HG03066 (cell line): Measurements from ENCODE around the gene SUPT3H.

Experiments
- ATAC-seq: cut with Tn5 transposase; IDR thresholded peaks from one replicate; pipeline ENCODE4 v1.9.1; 2021; ENCODE audit warnings: low read depth; ENCODE audit not compliant: unreplicated experiment

SUPT3H gene

DNA sequence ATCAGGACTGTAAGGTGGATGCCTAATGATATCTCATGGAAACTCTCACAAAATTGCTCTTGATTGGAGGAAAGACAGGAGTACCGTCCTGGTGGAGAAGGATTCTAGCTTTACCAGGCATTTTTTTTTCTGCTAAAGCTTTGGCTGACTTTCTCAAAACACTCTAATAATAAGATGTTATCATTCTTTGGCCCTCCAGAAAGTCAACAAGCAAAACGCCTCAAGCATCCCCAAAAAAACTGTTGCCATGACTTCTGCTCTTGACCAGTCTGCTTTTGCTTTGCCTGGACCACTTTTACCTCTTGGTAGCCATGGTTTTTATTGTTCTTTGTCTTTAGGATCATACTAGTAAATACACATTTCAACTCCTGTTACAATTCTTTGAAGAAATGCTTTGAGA is 105.1 kb downstream of the SUPT3H start:
- ATAC-seq, result no peak

DNA sequence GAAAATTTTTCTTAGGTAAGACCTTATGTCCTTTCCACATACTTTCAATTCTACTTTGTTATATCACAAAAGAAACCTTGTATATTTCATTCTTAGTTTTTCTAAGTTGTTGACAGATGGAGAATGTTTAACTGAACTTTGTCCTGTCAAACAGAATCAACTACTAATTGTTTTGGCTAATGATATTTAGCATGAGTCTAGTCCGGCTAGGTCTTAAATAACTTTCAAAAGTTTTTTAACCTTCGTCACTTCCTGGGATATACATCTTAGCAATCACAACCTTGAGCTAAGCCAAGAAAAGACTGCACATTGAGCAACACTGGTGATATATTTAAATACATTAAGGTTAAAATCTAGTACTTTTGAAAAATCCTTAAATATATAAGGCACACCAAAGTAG is 112.5 kb downstream of the SUPT3H start:
- ATAC-seq, result no peak

DNA sequence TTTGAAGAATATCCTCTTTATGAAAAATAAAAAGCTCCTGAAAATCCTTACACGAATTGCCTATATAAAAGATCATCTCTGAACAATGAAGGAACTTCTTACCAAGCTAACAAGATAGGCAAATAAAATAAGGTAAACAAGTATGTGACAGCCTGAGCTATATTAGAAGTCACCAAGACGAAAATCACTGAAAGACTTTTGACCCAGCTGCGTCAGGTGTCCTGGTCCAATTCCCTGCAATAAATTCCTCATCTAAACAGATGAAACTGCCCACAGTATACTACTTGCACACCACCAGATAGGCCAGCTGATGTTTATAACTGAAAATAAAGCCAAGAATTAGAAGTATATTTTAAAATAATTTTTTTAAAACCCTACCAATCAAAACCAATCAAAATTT is 117.0 kb downstream of the SUPT3H start:
- ATAC-seq, result no peak

DNA sequence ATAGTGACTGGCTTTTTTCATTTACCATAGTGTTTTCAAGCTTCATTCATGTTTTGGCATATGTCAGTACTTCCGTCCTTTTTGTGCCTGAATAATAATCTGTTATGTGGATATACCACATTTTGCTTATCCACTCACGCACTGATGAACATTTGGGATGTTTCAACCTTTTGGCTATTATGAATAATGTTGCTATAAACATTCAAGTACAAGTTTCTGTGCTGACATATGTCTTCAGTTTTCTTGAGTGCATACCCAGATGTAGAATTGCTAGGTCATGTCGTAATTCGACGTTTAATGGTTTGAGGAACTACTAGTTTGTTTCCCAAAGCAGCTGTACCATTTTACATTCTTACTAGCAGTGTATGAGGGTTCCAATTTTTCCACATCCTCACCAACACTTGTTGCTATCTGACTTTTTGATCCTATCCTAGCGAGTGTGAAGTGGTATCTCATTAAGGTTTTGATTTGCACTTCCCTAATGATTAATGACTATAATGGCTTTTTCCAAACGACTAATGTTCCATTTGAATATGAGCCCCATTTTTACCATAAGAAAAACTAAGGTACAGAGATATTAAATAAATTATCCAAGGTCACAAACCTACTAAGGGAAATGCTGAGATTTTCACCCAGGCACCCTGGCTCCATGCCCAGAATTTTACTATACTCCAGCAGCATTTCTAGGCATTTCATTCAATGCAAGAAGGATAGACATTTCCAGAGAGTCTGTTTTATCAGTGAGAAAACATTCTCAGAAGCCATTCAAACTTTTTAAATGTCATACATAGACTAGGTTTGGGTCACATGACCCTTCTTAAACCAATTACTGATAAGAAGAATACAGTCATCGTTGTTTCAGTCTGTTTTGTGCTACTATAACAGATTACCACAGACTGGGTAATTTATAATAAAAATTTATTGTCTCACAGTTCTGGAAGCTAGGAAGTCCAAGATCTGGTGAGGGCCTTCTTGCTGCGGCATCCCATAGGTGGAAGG is 120.7 kb downstream of the SUPT3H start:
- no peak for ATAC-seq

DNA sequence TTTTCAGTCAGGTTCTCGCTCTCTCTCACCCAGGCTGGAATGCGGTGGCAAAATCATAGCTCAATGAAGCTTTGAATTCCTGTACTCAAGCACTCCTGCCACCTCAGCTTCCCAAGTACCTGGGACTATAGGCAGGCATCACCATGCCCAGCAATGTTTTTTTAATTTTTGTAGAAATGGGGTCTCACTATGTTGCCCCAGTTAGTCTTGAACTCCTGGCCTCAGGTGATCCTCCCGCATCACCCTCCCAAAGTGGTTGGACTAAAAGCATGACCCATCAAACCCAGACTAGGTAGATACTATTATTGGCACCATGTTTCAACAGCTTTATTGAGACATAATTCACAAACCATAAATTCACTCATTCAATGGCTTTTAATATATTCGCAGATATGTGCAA is 122.3 kb downstream of the SUPT3H start:
- no peak for ATAC-seq

DNA sequence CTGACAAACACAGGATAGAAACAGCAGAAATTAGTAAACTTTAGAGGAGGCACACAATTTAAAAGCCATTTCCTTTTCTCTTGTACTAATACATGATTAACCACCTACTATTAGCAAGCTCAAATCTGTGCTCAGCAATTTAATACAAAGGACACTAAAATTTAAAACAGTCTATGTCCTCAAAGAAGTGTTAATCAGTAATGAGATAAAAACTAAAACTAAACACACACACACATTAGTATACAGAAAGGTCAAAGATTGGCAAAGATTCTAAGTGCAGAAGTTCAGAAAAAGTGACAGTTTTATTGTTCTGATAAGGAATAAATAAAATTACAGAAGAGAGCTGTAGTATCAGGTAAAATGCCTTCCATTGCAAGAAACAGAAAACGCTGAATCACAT is 123.5 kb downstream of the SUPT3H start:
- ATAC-seq, result no peak

DNA sequence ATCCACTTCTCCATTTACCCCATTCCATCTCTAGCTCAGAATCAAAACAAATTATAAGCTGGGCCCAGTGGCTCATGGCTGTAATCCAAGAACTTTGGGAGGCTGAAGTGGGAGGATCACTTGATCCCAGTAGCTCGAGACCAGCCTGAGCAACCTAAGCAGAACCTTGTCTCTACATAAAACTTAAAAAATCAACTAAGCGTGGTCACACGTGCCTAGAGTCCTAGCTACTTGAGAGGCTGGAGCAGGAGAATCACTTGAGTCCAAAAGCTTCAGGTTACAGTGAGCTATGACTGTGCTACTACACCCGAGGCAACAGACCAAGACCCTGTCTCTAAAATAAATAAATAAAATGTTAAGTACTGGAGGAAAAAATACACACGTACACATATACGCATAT is 124.3 kb downstream of the SUPT3H start:
- ATAC-seq, result no peak

DNA sequence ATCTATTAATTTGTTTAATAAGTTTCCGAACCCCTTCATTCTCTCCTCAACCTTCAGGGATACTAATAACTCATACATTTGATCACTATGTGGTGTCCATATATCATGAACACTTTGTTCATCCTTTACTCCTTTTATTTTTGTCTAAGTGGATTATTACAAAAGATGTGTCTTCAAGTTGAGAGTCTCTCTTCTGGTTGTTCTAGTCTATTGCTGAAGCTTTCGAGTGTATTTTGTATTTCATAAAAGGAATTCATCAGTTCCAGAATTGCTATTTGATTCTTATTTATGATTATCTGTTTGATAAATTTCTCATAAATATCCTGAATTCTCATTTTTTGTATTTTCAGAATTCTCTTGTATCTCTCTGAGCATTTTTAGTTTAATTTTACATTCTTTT is 146.1 kb downstream of the SUPT3H start:
- no peak for ATAC-seq

DNA sequence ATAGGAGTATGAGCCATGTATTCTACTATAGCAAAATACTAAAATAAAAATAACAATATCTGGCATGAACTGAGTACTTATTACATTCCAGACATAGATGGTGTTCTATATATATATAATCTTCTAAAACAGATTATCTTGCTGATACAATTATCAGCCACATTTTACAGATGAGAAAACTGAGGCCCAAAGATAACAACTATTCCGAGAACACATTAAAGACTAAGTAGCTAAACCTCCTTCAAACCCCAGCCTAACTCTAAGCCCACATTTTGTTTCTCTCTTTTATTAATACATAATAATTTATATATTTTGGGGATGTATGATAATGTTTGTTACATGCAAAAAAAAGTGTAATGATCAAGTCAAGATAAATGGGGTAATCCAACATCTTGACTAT is 148.3 kb downstream of the SUPT3H start:
- ATAC-seq, result no peak

DNA sequence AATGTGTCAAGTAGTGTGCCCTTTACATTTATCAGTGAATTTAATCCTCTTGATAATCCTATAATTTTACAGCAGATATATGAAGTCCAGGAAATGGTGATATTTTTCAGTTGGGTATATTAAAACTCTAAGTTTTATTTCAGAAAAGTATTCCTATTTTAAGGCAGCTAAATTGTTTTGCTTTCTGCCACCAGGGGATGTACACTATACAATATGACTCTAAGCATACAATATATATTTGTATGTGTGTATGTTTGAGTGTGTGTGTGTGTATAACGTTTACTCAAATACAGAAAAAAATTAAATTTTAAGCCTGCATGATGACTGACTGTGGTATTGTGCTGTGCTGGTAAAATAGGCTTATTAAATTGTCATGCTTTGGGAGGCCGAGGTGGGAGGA is 151.7 kb downstream of the SUPT3H start:
- ATAC-seq, result no peak

DNA sequence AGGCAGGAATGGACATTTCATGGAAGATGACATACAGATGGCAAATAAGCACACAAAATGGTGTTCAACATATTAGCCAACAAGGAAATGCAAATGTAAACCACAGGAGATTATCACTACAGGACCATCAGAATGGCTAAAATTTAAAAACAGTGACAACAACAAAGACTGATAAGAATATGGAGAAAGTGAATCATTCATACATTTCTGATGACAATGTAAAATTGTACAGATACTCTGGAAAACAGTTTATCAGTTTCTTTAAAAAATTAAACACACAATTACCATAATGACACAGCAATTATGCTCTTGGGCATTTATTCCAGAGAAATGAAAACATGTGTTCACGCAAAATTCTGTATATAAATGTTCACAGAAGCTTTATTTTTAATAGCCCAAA is 155.4 kb downstream of the SUPT3H start:
- ATAC-seq, result no peak

DNA sequence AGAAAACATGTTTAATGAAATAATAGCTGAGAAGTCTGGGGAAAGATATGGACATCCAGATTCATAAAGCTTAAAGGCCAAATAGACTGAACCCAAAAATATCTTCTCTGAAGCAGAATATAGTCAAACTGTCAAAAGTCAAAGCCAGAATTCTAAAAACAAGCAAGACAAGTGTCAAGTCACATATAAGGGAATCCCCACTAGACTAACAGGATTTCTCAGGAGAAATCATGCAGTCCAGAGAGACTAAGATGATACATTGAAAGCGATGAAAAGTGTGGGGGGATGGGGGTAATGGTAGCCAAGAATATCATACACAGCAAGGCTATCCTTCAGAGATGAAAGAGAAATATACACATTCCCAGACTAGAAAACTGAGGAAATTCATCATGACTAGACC is 162.0 kb downstream of the SUPT3H start:
- ATAC-seq, result no peak

DNA sequence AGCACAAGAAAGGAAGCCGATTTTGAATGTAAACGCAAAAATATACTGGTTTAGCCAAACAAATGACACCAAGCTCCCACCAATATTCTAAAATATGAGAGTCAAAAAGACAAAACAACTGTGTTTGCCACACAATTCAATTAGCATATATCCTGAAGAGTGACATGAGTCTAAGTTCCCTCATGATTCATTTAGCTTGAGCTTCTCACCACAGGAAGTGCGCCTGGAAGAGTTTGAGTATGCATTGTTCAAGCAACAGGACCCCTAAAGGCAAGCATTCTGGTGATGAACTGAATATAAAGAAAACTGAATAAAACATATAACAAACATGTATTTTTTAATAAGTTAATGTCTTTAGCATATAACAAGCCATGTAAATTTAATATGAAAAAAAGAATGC is 164.8 kb downstream of the SUPT3H start:
- ATAC-seq, result no peak

DNA sequence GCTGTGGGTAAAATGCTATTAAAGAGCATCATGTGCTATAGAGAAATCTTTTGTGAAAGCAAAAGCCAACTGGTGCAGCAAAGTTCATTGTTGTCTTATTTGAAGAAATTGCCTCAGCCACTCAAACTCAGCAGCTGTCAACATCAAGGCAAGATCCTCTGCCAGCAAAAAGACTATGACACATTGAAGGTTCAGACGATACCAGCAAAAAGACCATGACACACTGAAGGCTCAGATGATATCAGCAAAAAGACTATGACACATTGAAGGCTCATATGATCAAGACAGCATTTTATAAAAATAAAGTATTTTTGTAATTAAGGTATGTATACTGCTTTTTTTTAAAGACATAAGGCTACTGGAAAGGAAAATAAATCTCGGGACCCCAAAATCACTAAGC is 168.0 kb downstream of the SUPT3H start:
- no peak for ATAC-seq

DNA sequence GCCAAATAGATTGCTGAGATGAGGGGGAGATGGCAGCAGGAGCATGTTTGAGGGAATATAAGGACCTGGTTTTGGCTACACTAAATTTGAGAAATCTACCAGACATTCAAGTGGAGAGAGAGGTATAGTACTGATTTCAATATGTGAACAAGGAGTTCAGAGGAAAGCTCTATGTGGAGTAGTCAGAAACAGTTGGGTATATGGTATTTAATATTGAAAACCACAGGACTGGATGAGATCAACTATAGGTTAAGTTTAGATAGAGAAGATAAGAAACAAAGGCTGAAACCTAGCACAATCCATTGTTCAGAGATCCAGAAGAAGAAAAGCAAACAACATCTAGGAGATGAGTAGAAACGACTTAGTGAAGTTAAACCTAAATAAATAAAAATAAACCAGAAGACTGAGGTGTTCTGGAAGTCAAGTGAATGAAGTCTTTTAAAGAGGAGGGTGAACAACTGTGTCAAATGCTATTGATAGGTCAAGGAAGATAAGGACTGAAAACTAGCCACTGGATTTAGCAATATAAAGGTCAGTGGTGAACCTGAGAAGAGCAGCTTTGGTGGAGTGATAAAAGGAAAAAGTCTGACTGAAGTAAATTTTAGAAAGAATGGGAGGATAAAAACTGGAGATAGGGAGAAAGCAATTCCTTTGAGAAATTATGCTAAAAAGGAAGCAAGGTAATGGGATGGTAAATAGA is 170.8 kb downstream of the SUPT3H start:
- no peak for ATAC-seq

DNA sequence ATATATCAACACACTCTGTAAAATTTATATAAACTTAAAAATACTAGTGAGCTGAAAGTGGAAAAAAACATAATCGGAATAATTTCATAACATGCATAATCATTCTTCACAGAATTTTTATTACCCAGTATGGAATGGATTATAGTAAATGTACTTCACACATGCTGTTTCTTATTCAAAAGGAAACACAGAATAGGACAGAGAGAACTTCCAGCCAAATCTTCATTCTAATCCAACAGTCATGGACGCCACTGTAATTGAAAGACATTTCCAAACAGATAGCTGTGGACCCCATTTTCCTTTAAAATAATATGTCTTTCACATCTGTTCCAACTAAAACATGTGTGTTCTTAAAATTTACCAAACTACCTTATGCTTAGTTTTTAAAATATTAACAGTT is 176.2 kb downstream of the SUPT3H start:
- no peak for ATAC-seq

DNA sequence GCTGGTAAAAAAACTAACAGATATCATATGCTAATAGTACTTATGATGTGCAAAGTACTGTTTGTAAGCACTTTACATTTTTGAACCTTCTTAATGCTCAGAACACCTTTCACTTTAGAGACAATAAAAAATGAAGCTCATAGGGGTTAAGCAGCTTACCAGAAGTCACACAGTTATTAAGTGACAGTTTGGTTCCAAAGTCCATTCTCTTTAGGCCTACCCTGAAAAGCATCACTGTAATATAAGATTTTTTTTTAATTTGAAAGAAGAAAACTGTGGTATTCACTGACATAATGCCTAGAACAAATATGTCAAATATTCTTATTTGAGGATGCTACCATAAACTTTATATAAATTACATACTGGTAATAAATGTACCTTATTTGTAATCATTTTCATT is 177.2 kb downstream of the SUPT3H start:
- ATAC-seq, result no peak

DNA sequence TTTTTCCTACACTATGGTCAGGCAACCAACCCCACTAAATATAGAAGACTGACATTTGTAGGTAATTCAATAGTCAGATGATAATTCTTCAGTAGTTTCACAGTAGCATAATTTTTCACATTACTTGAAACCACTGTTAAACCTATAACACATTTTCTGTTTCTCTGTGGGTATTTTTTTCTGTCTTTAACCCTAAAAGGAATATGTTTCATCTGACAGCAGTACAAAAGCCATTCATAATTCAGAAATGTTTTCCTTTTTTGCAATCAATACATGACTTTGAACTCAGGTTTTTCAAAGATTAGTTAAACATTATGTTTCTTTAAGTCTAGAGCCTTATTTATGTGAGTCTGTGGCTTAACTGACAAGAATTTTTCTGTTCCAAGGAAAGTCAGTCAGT is 178.2 kb downstream of the SUPT3H start:
- ATAC-seq, result no peak

DNA sequence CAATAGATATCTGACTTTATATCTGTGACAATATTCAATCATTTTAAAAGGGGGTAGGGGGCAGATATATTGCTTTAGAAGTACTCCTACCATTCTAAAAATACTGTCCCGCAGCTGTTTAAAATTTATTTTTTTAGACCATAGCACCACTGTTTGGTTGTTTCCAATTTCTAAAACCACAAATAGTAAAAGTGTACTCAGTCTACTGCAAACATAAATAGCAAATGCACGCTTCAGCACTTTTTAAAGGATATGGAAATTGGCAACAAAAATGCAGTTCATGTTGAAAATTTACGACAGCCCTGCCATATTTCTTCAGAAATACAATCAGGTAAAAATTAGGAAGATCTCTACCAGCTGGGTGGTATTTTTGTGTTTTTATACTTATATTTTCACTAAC is 181.6 kb downstream of the SUPT3H start:
- ATAC-seq, result no peak

DNA sequence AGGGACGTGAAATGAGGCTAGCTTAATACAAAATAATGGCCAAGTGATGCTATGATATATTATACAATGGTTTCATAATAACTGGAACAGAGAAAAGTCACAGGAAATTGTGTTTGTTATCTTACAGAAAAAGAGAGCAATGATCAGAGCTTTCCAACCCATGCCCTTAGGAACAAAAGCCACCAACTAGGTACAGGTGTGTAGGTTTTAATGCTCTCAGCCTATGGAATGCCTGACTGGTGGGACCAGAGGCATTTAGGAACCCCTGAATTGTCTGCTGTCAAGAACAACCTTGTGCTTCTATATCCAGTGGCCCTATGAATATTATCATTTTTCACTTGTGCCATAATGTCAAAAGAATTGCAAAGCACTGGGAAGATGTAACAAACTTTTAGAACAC is 182.6 kb downstream of the SUPT3H start:
- no peak for ATAC-seq

DNA sequence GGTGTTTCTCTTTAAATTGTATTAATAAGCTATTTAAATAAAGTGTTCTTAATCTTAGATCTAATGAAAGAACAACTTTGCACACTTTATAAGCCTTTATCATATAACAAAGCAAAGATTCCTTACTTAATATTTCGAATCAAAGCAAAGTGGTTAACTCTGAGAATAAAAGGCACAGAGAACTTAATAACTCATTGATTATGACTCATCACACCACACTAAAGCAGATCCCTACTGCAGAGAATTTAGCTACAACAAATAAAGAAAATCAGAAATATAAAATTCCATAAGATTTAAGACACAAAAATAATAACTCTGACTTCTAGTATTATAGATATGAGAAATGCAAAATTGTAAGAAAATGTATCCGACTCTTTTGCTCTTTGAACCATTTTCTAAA is 185.2 kb downstream of the SUPT3H start:
- no peak for ATAC-seq

DNA sequence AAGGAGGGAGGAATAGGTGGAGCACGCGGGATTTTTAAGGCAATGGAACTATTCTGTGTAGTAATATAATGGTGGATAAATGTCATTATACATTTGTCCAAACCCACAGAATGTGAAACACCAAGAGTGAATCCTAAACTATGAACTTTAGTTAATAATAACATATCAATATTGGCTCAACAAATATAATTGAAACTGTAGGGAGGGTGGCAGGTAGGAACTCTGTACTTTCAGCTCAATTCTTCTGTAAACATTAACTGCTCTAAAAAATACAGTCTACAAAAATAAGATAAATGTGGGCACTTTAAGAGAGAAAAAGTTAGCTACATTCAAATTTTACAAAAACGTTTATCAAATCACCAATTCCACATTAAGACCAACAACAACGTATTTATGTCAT is 186.3 kb downstream of the SUPT3H start:
- no peak for ATAC-seq
